ENCODE results near the gene TCF12. TPM values are rescaled to one million over a fixed set of nuclear protein-coding genes. Genes with fewer than 3 reads are reported as not detected.
"Not testable (repeated sequence)": the region's sequence is repeated elsewhere in the genome, so short reads cannot be mapped to it uniquely, and the experiment has no call there.

TCF12 gene
- total and polyA plus RNA-seq, 7 experiments from 2014 or later = 51.3 to 99.4 (median 79.9) TPM

DNA sequence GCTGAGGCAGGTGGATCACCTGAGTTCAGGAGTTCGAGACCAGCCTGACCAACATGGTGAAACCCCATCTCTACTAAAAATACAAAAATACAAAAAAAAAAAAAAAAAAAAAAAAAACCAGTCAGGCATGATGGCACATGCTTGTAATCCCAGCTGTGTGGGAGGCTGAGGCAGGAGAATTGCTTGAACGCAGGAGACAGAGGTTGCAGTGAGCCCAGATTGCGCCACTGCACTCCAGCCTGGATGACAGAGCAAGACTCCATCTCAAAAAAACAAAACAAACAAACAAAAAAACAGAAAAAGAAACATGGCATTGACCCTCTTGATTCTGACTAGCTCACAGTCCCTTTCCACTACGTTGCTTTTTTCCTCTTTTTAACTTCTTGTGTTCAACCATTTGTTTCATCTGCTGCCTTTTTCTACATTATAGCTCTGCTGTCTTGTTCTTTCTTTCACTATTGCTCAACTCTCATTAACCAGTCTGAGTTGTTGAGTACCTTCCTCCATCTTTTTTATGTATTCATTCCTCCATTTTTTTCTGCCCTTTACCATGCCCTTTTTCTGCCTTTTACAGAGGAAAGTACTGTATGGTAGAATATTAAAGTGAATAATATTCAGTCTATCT is 179.6 kb downstream of the TCF12 start:
- H3K4me3 Mint-ChIP-seq; H3K9me3 ChIP-seq (ENCODE audit: control insufficient read depth in 2 of 3, low read length in 3 of 3); H3K36me3 ChIP-seq (ENCODE audit: control insufficient read depth in 2 of 3, insufficient read depth in 3 of 3, low read length in 3 of 3); ATAC-seq; H3K9me3 Mint-ChIP-seq; DNase-seq; POLR2A ChIA-PET; H3K4me3 ChIP-seq (ENCODE audit: low read length); H3K27me3 ChIP-seq (ENCODE audit: control insufficient read depth in 2 of 2, insufficient read depth in 2 of 2, low read length in 2 of 2); H3K27ac ChIP-seq (ENCODE audit: low read depth, low read length); H3K4me1 ChIP-seq (ENCODE audit: control insufficient read depth in 2 of 2, insufficient read depth in 2 of 2, low read length in 2 of 2); intact Hi-C loops (cut with micrococcal nuclease); H3K27me3 Mint-ChIP-seq; CTCF ChIA-PET: not testable (repeated sequence)
- Mint-ChIP-seq H3K27ac (peak overlapping the region in 1 of 9 donors; percentile 29), H3K4me1 (peaks cover 0 to 26% (median 6%) of the 10 kb centered on the region in 7 donors), H3K36me3 (peaks cover 3 to 48% (median 21%) of the 10 kb centered on the region in 5 donors)

DNA sequence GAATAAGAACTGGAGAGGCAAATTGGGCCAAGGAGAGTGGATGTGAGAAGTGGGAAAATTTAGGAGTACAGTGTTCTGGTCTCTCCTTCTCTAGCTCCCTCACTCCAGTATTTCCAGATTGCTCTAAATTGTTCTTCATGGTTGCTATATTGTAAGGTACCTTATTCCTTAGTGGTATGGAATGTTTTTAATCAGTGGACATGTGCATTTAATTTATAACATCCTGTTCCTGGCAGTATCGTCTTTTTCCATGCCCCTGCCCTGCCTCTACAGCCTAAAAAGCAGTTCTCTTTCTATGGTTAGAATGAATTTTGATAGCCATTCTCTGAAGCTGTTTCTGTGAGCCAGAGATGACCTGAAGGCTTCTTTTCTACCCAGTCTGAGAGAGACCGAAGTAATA is 180.5 kb downstream of the TCF12 start:
- Mint-ChIP-seq H3K36me3 (peaks cover 3 to 48% (median 27%) of the 10 kb centered on the region in 5 donors), H3K9me3 (peaks cover 0 to 2% (median 0%) of the 10 kb centered on the region in 11 donors), H3K27ac (peak overlapping the region in 1 of 9 donors; percentile 9), H3K27me3 (no peaks in the 10 kb centered on the region), H3K4me1 (peaks cover 0 to 26% (median 6%) of the 10 kb centered on the region in 7 donors), H3K4me3 (no peak overlapping the region)
- ChIA-PET CTCF (no interaction called here), POLR2A (interaction anchor here (0.6 kb wide), 1 partner anchor 91 kb away, joined by 5 read pairs; no protein-coding TSS in a partner anchor)
- H3K4me3 ChIP-seq (ENCODE audit: low read length) = no peak overlapping the region
- H3K27me3 ChIP-seq (ENCODE audit: control insufficient read depth in 2 of 2, insufficient read depth in 2 of 2, low read length in 2 of 2) = no peaks in the 10 kb centered on the region
- intact Hi-C loops (cut with micrococcal nuclease) = no loop called here
- DNase-seq (no peak), ATAC-seq (no peak)
- no peaks in the 10 kb centered on the region for H3K36me3 ChIP-seq (ENCODE audit: control insufficient read depth in 2 of 3, insufficient read depth in 3 of 3, low read length in 3 of 3)
- H3K27ac ChIP-seq (ENCODE audit: low read depth, low read length) = no peak overlapping the region
- H3K9me3 ChIP-seq (ENCODE audit: control insufficient read depth in 2 of 3, low read length in 3 of 3) = no peaks in the 10 kb centered on the region
- H3K4me1 ChIP-seq (ENCODE audit: control insufficient read depth in 2 of 2, insufficient read depth in 2 of 2, low read length in 2 of 2) = no peaks in the 10 kb centered on the region

DNA sequence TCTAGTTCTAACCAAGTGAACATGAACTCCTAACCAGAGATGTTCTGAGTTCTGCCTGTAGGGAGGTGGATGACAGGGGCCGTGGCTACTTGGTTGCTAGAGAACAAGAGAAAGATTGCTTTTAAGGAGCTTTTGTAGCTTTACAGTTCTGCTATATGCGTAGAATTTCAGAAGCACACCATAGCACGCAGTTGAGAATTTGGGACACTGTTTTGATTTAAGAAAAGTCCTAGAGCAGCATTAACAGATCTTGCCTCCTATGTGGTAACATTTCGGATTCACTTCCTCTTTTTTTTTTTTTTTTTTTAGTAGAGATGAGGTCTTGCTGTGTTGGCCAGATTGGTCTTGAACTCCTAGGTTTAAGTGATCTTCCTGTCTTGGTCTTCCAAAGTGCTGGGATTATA is 181.7 kb downstream of the TCF12 start:
- H3K27ac ChIP-seq (ENCODE audit: low read depth, low read length) = no peak overlapping the region
- ChIA-PET POLR2A (no interaction called here), CTCF (no interaction called here)
- intact Hi-C loops (cut with micrococcal nuclease) = no loop called here
- Mint-ChIP-seq H3K4me1 (peaks cover 0 to 17% (median 6%) of the 10 kb centered on the region in 7 donors), H3K9me3 (peaks cover 0 to 2% (median 0%) of the 10 kb centered on the region in 11 donors), H3K27me3 (no peaks in the 10 kb centered on the region), H3K27ac (no peak overlapping the region), H3K4me3 (no peak overlapping the region), H3K36me3 (peaks cover 3 to 47% (median 29%) of the 10 kb centered on the region in 5 donors)
- H3K36me3 ChIP-seq (ENCODE audit: control insufficient read depth in 2 of 3, insufficient read depth in 3 of 3, low read length in 3 of 3) = no peaks in the 10 kb centered on the region
- H3K4me1 ChIP-seq (ENCODE audit: control insufficient read depth in 2 of 2, insufficient read depth in 2 of 2, low read length in 2 of 2) = no peaks in the 10 kb centered on the region
- DNase-seq (no peak), ATAC-seq (no peak)
- H3K9me3 ChIP-seq (ENCODE audit: control insufficient read depth in 2 of 3, low read length in 3 of 3) = no peaks in the 10 kb centered on the region
- H3K4me3 ChIP-seq (ENCODE audit: low read length) = no peak overlapping the region
- no peaks in the 10 kb centered on the region for H3K27me3 ChIP-seq (ENCODE audit: control insufficient read depth in 2 of 2, insufficient read depth in 2 of 2, low read length in 2 of 2)

DNA sequence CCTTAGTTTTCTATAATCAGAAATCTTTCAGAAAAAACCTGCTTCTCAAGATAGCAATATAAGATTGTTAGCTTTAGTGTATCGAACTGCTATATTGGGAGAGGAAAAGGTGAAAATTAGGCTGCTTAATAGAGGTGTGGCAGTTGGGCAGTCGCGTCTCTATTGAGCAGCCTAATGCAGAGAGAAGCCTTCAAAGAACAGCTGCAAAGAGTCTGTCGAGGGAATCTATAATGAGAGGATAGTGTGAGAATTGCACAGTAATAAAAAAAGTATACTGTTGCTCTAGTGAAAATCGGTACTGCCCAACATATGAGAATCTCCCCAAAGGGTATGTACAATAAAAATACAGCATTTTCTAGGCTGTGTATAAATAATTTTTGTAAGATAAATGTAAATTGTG is 184.4 kb downstream of the TCF12 start:
- Mint-ChIP-seq H3K4me1 (peaks cover 0 to 17% (median 4%) of the 10 kb centered on the region in 7 donors), H3K9me3 (peaks cover 0 to 6% (median 0%) of the 10 kb centered on the region in 11 donors), H3K27me3 (no peaks in the 10 kb centered on the region), H3K27ac (peak overlapping the region in 1 of 9 donors; percentile 25), H3K36me3 (peaks cover 7 to 57% (median 33%) of the 10 kb centered on the region in 5 donors), H3K4me3 (no peak overlapping the region)
- H3K27ac ChIP-seq (ENCODE audit: low read depth, low read length) = no peak overlapping the region
- no peaks in the 10 kb centered on the region for H3K4me1 ChIP-seq (ENCODE audit: control insufficient read depth in 2 of 2, insufficient read depth in 2 of 2, low read length in 2 of 2)
- intact Hi-C loops (cut with micrococcal nuclease) = no loop called here
- DNase-seq (no peak), ATAC-seq (no peak)
- no peak overlapping the region for H3K4me3 ChIP-seq (ENCODE audit: low read length)
- no peaks in the 10 kb centered on the region for H3K9me3 ChIP-seq (ENCODE audit: control insufficient read depth in 2 of 3, low read length in 3 of 3)
- no peaks in the 10 kb centered on the region for H3K36me3 ChIP-seq (ENCODE audit: control insufficient read depth in 2 of 3, insufficient read depth in 3 of 3, low read length in 3 of 3)
- H3K27me3 ChIP-seq (ENCODE audit: control insufficient read depth in 2 of 2, insufficient read depth in 2 of 2, low read length in 2 of 2) = no peaks in the 10 kb centered on the region
- ChIA-PET CTCF (interaction anchor here (0.6 kb wide), 1 partner anchor 43 kb away, joined by 3 read pairs; no protein-coding TSS in a partner anchor), POLR2A (interaction anchor here (0.5 kb wide), 1 partner anchor 201 kb away, joined by 3 read pairs; no protein-coding TSS in a partner anchor)

DNA sequence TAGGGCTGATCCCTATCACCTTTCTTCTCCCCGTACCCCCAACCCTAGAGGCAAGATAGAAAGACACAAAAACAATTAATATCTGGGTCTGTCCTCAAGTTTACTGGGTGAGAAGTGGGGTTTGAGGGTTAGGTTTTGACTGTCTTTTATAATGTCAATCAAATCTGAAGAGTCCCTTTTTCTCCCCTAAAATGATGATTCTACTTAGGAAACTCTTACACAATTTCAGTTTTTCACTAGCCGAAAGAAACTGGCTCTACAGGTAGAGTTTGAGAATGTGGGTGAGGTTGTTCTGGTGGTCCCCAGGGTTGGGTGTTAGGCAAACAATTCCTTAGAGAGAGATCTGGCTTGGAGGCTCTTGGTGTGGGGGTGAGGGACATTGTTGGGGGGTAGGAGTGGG is 189.9 kb downstream of the TCF12 start:
- DNase-seq = no peak
- ATAC-seq = no peak
- Mint-ChIP-seq H3K4me1 (peaks cover 0 to 40% (median 26%) of the 10 kb centered on the region in 7 donors), H3K27ac (no peak overlapping the region), H3K27me3 (no peaks in the 10 kb centered on the region), H3K36me3 (peaks cover 7 to 34% (median 18%) of the 10 kb centered on the region in 5 donors), H3K4me3 (no peak overlapping the region), H3K9me3 (peaks cover 0 to 6% (median 0%) of the 10 kb centered on the region in 11 donors)
- no peak overlapping the region for H3K27ac ChIP-seq (ENCODE audit: low read depth, low read length)
- no peaks in the 10 kb centered on the region for H3K4me1 ChIP-seq (ENCODE audit: control insufficient read depth in 2 of 2, insufficient read depth in 2 of 2, low read length in 2 of 2)
- intact Hi-C loops (cut with micrococcal nuclease) = no loop called here
- H3K36me3 ChIP-seq (ENCODE audit: control insufficient read depth in 2 of 3, insufficient read depth in 3 of 3, low read length in 3 of 3) = no peaks in the 10 kb centered on the region
- POLR2A ChIA-PET = no interaction called here
- H3K27me3 ChIP-seq (ENCODE audit: control insufficient read depth in 2 of 2, insufficient read depth in 2 of 2, low read length in 2 of 2) = no peaks in the 10 kb centered on the region
- H3K9me3 ChIP-seq (ENCODE audit: control insufficient read depth in 2 of 3, low read length in 3 of 3) = no peaks in the 10 kb centered on the region
- no peak overlapping the region for H3K4me3 ChIP-seq (ENCODE audit: low read length)
- CTCF ChIA-PET = no interaction called here

DNA sequence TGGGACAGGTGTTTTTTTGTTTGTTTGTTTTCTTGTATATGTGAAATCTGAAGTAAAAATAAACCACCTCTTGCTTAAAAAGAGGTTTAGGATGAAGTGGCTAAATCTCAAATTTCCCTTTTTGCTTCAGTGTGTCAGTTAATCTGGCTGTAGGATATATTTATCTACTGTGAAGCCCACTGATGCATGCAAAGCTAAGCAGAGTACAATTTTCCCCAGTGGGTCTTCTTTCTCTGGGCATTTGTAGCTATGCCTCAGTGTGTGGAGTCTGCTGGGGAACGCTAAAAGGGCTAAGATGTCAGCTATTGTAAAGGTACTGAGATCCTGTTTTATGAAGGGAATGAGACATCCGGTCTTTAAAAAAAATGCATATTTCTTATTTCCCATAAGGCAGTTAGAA is 190.6 kb downstream of the TCF12 start:
- Mint-ChIP-seq H3K4me1 (peaks cover 0 to 46% (median 31%) of the 10 kb centered on the region in 7 donors), H3K27me3 (no peaks in the 10 kb centered on the region), H3K27ac (no peak overlapping the region), H3K4me3 (no peak overlapping the region), H3K36me3 (peaks cover 7 to 28% (median 18%) of the 10 kb centered on the region in 5 donors), H3K9me3 (peaks cover 0 to 6% (median 0%) of the 10 kb centered on the region in 11 donors)
- H3K27ac ChIP-seq (ENCODE audit: low read depth, low read length) = no peak overlapping the region
- no peaks in the 10 kb centered on the region for H3K4me1 ChIP-seq (ENCODE audit: control insufficient read depth in 2 of 2, insufficient read depth in 2 of 2, low read length in 2 of 2)
- ATAC-seq = no peak
- intact Hi-C loops (cut with micrococcal nuclease) = no loop called here
- CTCF ChIA-PET = no interaction called here
- DNase-seq = no peak
- H3K9me3 ChIP-seq (ENCODE audit: control insufficient read depth in 2 of 3, low read length in 3 of 3) = no peaks in the 10 kb centered on the region
- H3K27me3 ChIP-seq (ENCODE audit: control insufficient read depth in 2 of 2, insufficient read depth in 2 of 2, low read length in 2 of 2) = no peaks in the 10 kb centered on the region
- no peak overlapping the region for H3K4me3 ChIP-seq (ENCODE audit: low read length)
- H3K36me3 ChIP-seq (ENCODE audit: control insufficient read depth in 2 of 3, insufficient read depth in 3 of 3, low read length in 3 of 3) = no peaks in the 10 kb centered on the region
- POLR2A ChIA-PET = no interaction called here

DNA sequence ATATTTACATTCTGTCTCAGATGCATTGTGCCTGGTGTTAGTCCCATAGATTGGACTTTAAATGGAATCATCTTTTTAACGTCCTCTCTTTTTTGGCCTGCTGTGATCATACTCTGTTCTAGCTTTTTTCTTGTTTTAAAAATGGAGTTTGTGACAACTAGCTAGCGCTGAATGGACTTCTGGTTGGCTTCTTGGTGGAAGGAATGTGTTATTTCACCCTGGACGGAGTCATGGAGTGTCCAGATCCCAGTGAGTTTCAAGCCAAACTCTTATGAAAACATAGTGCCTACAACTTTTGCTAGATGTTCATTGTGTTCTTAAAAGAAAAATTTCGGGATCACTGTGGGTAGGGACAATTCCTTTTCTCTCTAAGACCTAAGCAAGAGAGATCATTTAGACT is 192.6 kb downstream of the TCF12 start:
- H3K27ac Mint-ChIP-seq = no peak overlapping the region
- POLR2A ChIA-PET = interaction anchor here (0.6 kb wide), 1 partner anchor 1136 kb away, joined by 3 read pairs; no protein-coding TSS in a partner anchor
- H3K27ac ChIP-seq (ENCODE audit: low read depth, low read length) = no peak overlapping the region

More for the DNA sequence above, 192.6 kb downstream of the TCF12 start:
- Mint-ChIP-seq H3K27me3 (no peaks in the 10 kb centered on the region), H3K9me3 (peaks cover 0 to 1% (median 0%) of the 10 kb centered on the region in 11 donors), H3K4me1 (peaks cover 0 to 48% (median 34%) of the 10 kb centered on the region in 7 donors), H3K4me3 (no peak overlapping the region), H3K36me3 (peaks cover 2 to 18% (median 11%) of the 10 kb centered on the region in 5 donors)
- CTCF ChIA-PET = no interaction called here
- Histone ChIP-seq H3K4me3 (ENCODE audit: low read length) (no peak overlapping the region), H3K4me1 (ENCODE audit: control insufficient read depth in 2 of 2, insufficient read depth in 2 of 2, low read length in 2 of 2) (no peaks in the 10 kb centered on the region), H3K36me3 (ENCODE audit: control insufficient read depth in 2 of 3, insufficient read depth in 3 of 3, low read length in 3 of 3) (no peaks in the 10 kb centered on the region), H3K9me3 (ENCODE audit: control insufficient read depth in 2 of 3, low read length in 3 of 3) (no peaks in the 10 kb centered on the region), H3K27me3 (ENCODE audit: control insufficient read depth in 2 of 2, insufficient read depth in 2 of 2, low read length in 2 of 2) (no peaks in the 10 kb centered on the region)
- no peak for DNase-seq
- ATAC-seq = no peak
- intact Hi-C loops (cut with micrococcal nuclease) = no loop called here
